ENCODE measurements around the gene FER.

DNA sequence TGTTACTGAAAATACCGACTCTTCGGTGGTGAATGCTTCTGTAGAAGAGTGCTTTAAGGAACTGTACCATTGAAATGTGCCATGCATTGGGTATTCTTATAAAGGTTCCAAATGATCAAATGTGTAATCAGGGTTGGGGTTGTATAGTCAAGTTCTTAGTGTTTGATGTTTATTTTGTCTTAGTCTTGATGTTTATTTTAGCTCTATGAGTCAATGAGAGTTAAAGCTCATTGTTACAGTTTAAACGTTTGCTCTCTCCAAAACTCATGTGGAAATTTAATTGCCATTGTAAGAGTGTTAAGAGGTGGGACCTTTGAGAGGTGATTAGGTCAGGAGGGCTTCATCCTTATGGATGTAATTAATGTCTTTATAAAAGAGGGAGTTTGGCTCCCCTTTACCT is 153.0 kb downstream of the FER start:
- TF ChIP-seq POLR2A (IDR thresholded peaks at IDR 0.05) = no peak
- TF ChIP-seq, protein P1, sequence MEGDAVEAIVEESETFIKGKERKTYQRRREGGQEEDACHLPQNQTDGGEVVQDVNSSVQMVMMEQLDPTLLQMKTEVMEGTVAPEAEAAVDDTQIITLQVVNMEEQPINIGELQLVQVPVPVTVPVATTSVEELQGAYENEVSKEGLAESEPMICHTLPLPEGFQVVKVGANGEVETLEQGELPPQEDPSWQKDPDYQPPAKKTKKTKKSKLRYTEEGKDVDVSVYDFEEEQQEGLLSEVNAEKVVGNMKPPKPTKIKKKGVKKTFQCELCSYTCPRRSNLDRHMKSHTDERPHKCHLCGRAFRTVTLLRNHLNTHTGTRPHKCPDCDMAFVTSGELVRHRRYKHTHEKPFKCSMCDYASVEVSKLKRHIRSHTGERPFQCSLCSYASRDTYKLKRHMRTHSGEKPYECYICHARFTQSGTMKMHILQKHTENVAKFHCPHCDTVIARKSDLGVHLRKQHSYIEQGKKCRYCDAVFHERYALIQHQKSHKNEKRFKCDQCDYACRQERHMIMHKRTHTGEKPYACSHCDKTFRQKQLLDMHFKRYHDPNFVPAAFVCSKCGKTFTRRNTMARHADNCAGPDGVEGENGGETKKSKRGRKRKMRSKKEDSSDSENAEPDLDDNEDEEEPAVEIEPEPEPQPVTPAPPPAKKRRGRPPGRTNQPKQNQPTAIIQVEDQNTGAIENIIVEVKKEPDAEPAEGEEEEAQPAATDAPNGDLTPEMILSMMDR (IDR thresholded peaks at IDR 0.05 in 4 of 5, conservative IDR thresholded peaks at IDR 0.05 in 1 of 5) = no peak

All from gastrocnemius medialis (tissue), 4 donors.